Loucy (cell line): Measurements from ENCODE around the gene DGCR2.

ENCODE experiments used
- H2AFZ ChIP-seq: fragments of 200-600 bp; sonication (generic); 2 replicates; pipeline ENCODE4 v1.6.0; 2016; ENCODE audit warnings: antibody characterized with exemption, mild to moderate bottlenecking, low read length, moderate library complexity
- H3F3A ChIP-seq: fragments of 200-600 bp; 2 replicates; pipeline ENCODE4 v1.6.0; 2016; ENCODE audit warnings: antibody characterized with exemption, low read depth, mild to moderate bottlenecking
- H3K27me3 ChIP-seq: fragments of 200-600 bp; sonication (generic); 2 replicates; pipeline ENCODE4 v1.6.1; 2014; ENCODE audit warnings: low read length, mild to moderate bottlenecking; ENCODE audit not compliant: insufficient read depth, poor library complexity, severe bottlenecking
- H3K36me3 ChIP-seq: fragments of 200-600 bp; sonication (generic); 2 replicates; pipeline ENCODE4 v1.6.1; 2016; ENCODE audit warnings: low read length; ENCODE audit not compliant: insufficient read depth
- H3K4me1 ChIP-seq: fragments of 200-600 bp; sonication (generic); 2 replicates; pipeline ENCODE4 v1.5.1; 2014; ENCODE audit warnings: low read length, mild to moderate bottlenecking; ENCODE audit not compliant: insufficient read depth, poor library complexity, severe bottlenecking
- H3K4me2 ChIP-seq: fragments of 200-600 bp; sonication (generic); 2 replicates; pipeline ENCODE4 v1.6.0; 2014; ENCODE audit warnings: antibody characterized with exemption, low read length, low read depth, mild to moderate bottlenecking; ENCODE audit not compliant: poor library complexity, severe bottlenecking
- H3K4me3 ChIP-seq: fragments of 200-600 bp; sonication (generic); 2 replicates; pipeline ENCODE4 v1.5.1; 2014; ENCODE audit warnings: low read length, mild to moderate bottlenecking, mixed read lengths; ENCODE audit not compliant: poor library complexity, severe bottlenecking
- H3K79me2 ChIP-seq: fragments of 200-600 bp; sonication (generic); 2 replicates; pipeline ENCODE4 v1.6.1; 2014; ENCODE audit warnings: low read length; ENCODE audit not compliant: insufficient read depth
- H3K9ac ChIP-seq: fragments of 200-600 bp; sonication (generic); 2 replicates; pipeline ENCODE4 v1.6.0; 2014; ENCODE audit warnings: mild to moderate bottlenecking, low read depth, low read length, moderate library complexity; ENCODE audit not compliant: poor library complexity, severe bottlenecking
- H3K9me2 ChIP-seq: fragments of 200-600 bp; sonication (generic); replicated peaks from 2 replicates; pipeline ENCODE4 v1.6.1; 2016; ENCODE audit warnings: low read depth, low read length, mixed read lengths
- H3K9me3 ChIP-seq: fragments of 200-600 bp; sonication (generic); 2 replicates; pipeline ENCODE4 v1.6.1; 2014; ENCODE audit warnings: mild to moderate bottlenecking, antibody characterized with exemption, low read length, low read depth; ENCODE audit not compliant: insufficient read depth
- H4K20me1 ChIP-seq: fragments of 200-600 bp; sonication (generic); 2 replicates; pipeline ENCODE4 v1.6.0; 2014; ENCODE audit warnings: antibody characterized with exemption, low read length, mild to moderate bottlenecking; ENCODE audit not compliant: insufficient read depth, poor library complexity, severe bottlenecking
- CTCF ChIP-seq: fragments of 200-600 bp; sonication (generic); conservative IDR thresholded peaks from 2 replicates; pipeline ENCODE4 v1.5.1; 2014; ENCODE audit warnings: mild to moderate bottlenecking, antibody characterized with exemption, low read length
- EZH2phosphoT487 ChIP-seq: fragments of 200-600 bp; IDR thresholded peaks from 2 replicates; pipeline ENCODE4 v1.6.1; 2018; ENCODE audit warnings: antibody characterized with exemption, mild to moderate bottlenecking, moderate library complexity, borderline replicate concordance

Gene DGCR2

GRCh38 chr22:19146215-19146968, 24.2 kb upstream of the DGCR2 start:
- Histone ChIP-seq H3K9me2 (no peaks in the 10 kb centered on the region), H3K4me2 (no peak overlapping the region), H3K4me3 (no peak overlapping the region), H3K27me3 (no peaks in the 10 kb centered on the region), H3K4me1 (peaks cover 7% of the 10 kb centered on the region), H3K79me2 (peaks cover 15% of the 10 kb centered on the region), H3K9ac (no peak overlapping the region), H3K9me3 (no peaks in the 10 kb centered on the region), H4K20me1 (peaks cover 9% of the 10 kb centered on the region), H3F3A (no peaks in the 10 kb centered on the region), H2AFZ (peak overlapping the region; percentile 5; the same call in 1 of the 2 replicates), H3K36me3 (peaks cover 1% of the 10 kb centered on the region; the same call in 1 of the 2 replicates)
- TF ChIP-seq CTCF (no peak), EZH2phosphoT487 (no peak)

GRCh38 chr22:19143967-19144400, 21.8 kb upstream of the DGCR2 start:
- Histone ChIP-seq H3K4me3 (peak overlapping the region; percentile 89), H3K4me2 (peak overlapping the region; percentile 99), H4K20me1 (peaks cover 9% of the 10 kb centered on the region), H3K4me1 (peaks cover 7% of the 10 kb centered on the region), H3K9me3 (no peaks in the 10 kb centered on the region), H3K9ac (peak overlapping the region; percentile 91), H3K9me2 (no peaks in the 10 kb centered on the region), H3F3A (no peaks in the 10 kb centered on the region), H3K36me3 (peaks cover 16% of the 10 kb centered on the region; the same call in 1 of the 2 replicates), H3K79me2 (peaks cover 15% of the 10 kb centered on the region), H3K27me3 (no peaks in the 10 kb centered on the region), H2AFZ (peak overlapping the region; percentile 75)
- TF ChIP-seq CTCF (no peak), EZH2phosphoT487 (no peak)

- Histone ChIP-seq H3K36me3 (peaks cover 18% of the 10 kb centered on the region; the same call in 1 of the 2 replicates), H3K9me3 (no peaks in the 10 kb centered on the region), H3K27me3 (no peaks in the 10 kb centered on the region), H3K4me2 (peak overlapping the region; percentile 99), H3K4me1 (peaks cover 7% of the 10 kb centered on the region), H3K9ac (peak overlapping the region; percentile 91), H3K9me2 (no peaks in the 10 kb centered on the region), H4K20me1 (peaks cover 9% of the 10 kb centered on the region), H3K79me2 (peaks cover 15% of the 10 kb centered on the region), H2AFZ (no peak overlapping the region), H3F3A (no peaks in the 10 kb centered on the region), H3K4me3 (peak overlapping the region; percentile 89)
- no peak for TF ChIP-seq CTCF
- no peak for TF ChIP-seq EZH2phosphoT487
Observed at GRCh38 chr22:19143212-19143611, 21.0 kb upstream of the DGCR2 start.
